ENCODE measurements around the gene BCAR1. TPM values are rescaled to one million over a fixed set of nuclear protein-coding genes. Genes with fewer than 3 reads are reported as not detected.

Gene BCAR1
- polyA plus RNA-seq, 4 donors: 57.1 to 105 (median 77.6) TPM

GRCh38 chr16:75249441-75249840 is 2.0 kb downstream of the BCAR1 start:
- Histone ChIP-seq H3K4me3 (ENCODE audit: low read depth in 1 of 3, low read length in 3 of 3) (peak overlapping the region in 2 of 3 donors; percentile 76 to 86), H3K27ac (ENCODE audit: low read depth in 1 of 3, low read length in 2 of 3) (peak overlapping the region; percentile 66 to 97 (median 94)), H3K9me3 (ENCODE audit: control insufficient read depth in 2 of 2, insufficient read depth in 1 of 2, low read depth in 1 of 2, low read length in 1 of 2) (no peaks in the 10 kb centered on the region), H3K27me3 (ENCODE audit: control insufficient read depth in 3 of 3, insufficient read depth in 3 of 3, low read length in 3 of 3) (no peaks in the 10 kb centered on the region), H3K4me1 (ENCODE audit: control insufficient read depth in 3 of 3, insufficient read depth in 2 of 3, low read depth in 1 of 3, low read length in 2 of 3) (peaks cover 0 to 82% (median 9%) of the 10 kb centered on the region in 3 donors), H3K36me3 (ENCODE audit: control insufficient read depth in 3 of 3, insufficient read depth in 2 of 3, low read depth in 1 of 3, low read length in 3 of 3) (peaks cover 0 to 54% (median 0%) of the 10 kb centered on the region in 3 donors)
- 53 to 74% (median 63%) methylated on average over 5 of the region's 5 CpGs for WGBS, 3 donors
- FAIRE-seq (no peak), DNase-seq (no peak)

- H3K4me3 ChIP-seq (ENCODE audit: low read depth in 1 of 3, low read length in 3 of 3): peak overlapping the region in 1 of 3 donors; percentile 86
- peaks cover 0 to 84% (median 15%) of the 10 kb centered on the region in 3 donors for H3K4me1 ChIP-seq (ENCODE audit: control insufficient read depth in 3 of 3, insufficient read depth in 2 of 3, low read depth in 1 of 3, low read length in 2 of 3)
- H3K27me3 ChIP-seq (ENCODE audit: control insufficient read depth in 3 of 3, insufficient read depth in 3 of 3, low read length in 3 of 3): no peaks in the 10 kb centered on the region
- peaks cover 0 to 55% (median 0%) of the 10 kb centered on the region in 3 donors for H3K36me3 ChIP-seq (ENCODE audit: control insufficient read depth in 3 of 3, insufficient read depth in 2 of 3, low read depth in 1 of 3, low read length in 3 of 3)
- no peak for DNase-seq
- no peaks in the 10 kb centered on the region for H3K9me3 ChIP-seq (ENCODE audit: control insufficient read depth in 2 of 2, insufficient read depth in 1 of 2, low read depth in 1 of 2, low read length in 1 of 2)
- no peak for FAIRE-seq
- H3K27ac ChIP-seq (ENCODE audit: low read depth in 1 of 3, low read length in 2 of 3): peak overlapping the region; percentile 24 to 97 (median 94)
- WGBS, 3 donors: 63 to 72% (median 63%) methylated on average over 17 of the region's 17 CpGs
These were observed 2.7 kb downstream of the BCAR1 start for GRCh38 chr16:75248536-75249380.

- no peak overlapping the region for H3K4me3 ChIP-seq (ENCODE audit: low read depth in 1 of 3, low read length in 3 of 3)
- 52 to 53% (median 52%) methylated on average over 13 of the region's 13 CpGs for WGBS, 3 donors
- H3K27me3 ChIP-seq (ENCODE audit: control insufficient read depth in 3 of 3, insufficient read depth in 3 of 3, low read length in 3 of 3): no peaks in the 10 kb centered on the region
- H3K4me1 ChIP-seq (ENCODE audit: control insufficient read depth in 3 of 3, insufficient read depth in 2 of 3, low read depth in 1 of 3, low read length in 2 of 3): peaks cover 0 to 82% (median 15%) of the 10 kb centered on the region in 3 donors
- peaks cover 0 to 56% (median 0%) of the 10 kb centered on the region in 3 donors for H3K36me3 ChIP-seq (ENCODE audit: control insufficient read depth in 3 of 3, insufficient read depth in 2 of 3, low read depth in 1 of 3, low read length in 3 of 3)
- peak overlapping the region in 2 of 3 donors; percentile 24 to 94 for H3K27ac ChIP-seq (ENCODE audit: low read depth in 1 of 3, low read length in 2 of 3)
- no peaks in the 10 kb centered on the region for H3K9me3 ChIP-seq (ENCODE audit: control insufficient read depth in 2 of 2, insufficient read depth in 1 of 2, low read depth in 1 of 2, low read length in 1 of 2)
- DNase-seq (no peak), FAIRE-seq (no peak)
These were observed 3.3 kb downstream of the BCAR1 start for GRCh38 chr16:75248142-75248535.

- peaks cover 0 to 73% (median 15%) of the 10 kb centered on the region in 3 donors for H3K4me1 ChIP-seq (ENCODE audit: control insufficient read depth in 3 of 3, insufficient read depth in 2 of 3, low read depth in 1 of 3, low read length in 2 of 3)
- H3K36me3 ChIP-seq (ENCODE audit: control insufficient read depth in 3 of 3, insufficient read depth in 2 of 3, low read depth in 1 of 3, low read length in 3 of 3): peaks cover 0 to 61% (median 0%) of the 10 kb centered on the region in 3 donors
- H3K9me3 ChIP-seq (ENCODE audit: control insufficient read depth in 2 of 2, insufficient read depth in 1 of 2, low read depth in 1 of 2, low read length in 1 of 2): no peaks in the 10 kb centered on the region
- H3K27me3 ChIP-seq (ENCODE audit: control insufficient read depth in 3 of 3, insufficient read depth in 3 of 3, low read length in 3 of 3): no peaks in the 10 kb centered on the region
- 83 to 85% (median 84%) methylated on average over 13 of the region's 13 CpGs for WGBS, 3 donors
- H3K4me3 ChIP-seq (ENCODE audit: low read depth in 1 of 3, low read length in 3 of 3): no peak overlapping the region
- FAIRE-seq: no peak
- DNase-seq: no peak
- peak overlapping the region in 2 of 3 donors; percentile 20 to 88 for H3K27ac ChIP-seq (ENCODE audit: low read depth in 1 of 3, low read length in 2 of 3)
These were observed 4.2 kb downstream of the BCAR1 start for GRCh38 chr16:75247249-75247648.

- Histone ChIP-seq H3K4me1 (ENCODE audit: control insufficient read depth in 3 of 3, insufficient read depth in 2 of 3, low read depth in 1 of 3, low read length in 2 of 3) (peaks cover 0 to 67% (median 15%) of the 10 kb centered on the region in 3 donors), H3K4me3 (ENCODE audit: low read depth in 1 of 3, low read length in 3 of 3) (no peak overlapping the region), H3K27ac (ENCODE audit: low read depth in 1 of 3, low read length in 2 of 3) (peak overlapping the region; percentile 20 to 95 (median 88)), H3K9me3 (ENCODE audit: control insufficient read depth in 2 of 2, insufficient read depth in 1 of 2, low read depth in 1 of 2, low read length in 1 of 2) (no peaks in the 10 kb centered on the region), H3K27me3 (ENCODE audit: control insufficient read depth in 3 of 3, insufficient read depth in 3 of 3, low read length in 3 of 3) (no peaks in the 10 kb centered on the region), H3K36me3 (ENCODE audit: control insufficient read depth in 3 of 3, insufficient read depth in 2 of 3, low read depth in 1 of 3, low read length in 3 of 3) (peaks cover 0 to 67% (median 2%) of the 10 kb centered on the region in 3 donors)
- WGBS, 3 donors: 85 to 95% (median 90%) methylated on average over 10 to 12 of the region's 12 CpGs
- DNase-seq (no peak), FAIRE-seq (no peak)
These were observed 4.8 kb downstream of the BCAR1 start for GRCh38 chr16:75246504-75247205.

GRCh38 chr16:75244844-75245758 is 6.3 kb downstream of the BCAR1 start:
- Histone ChIP-seq H3K9me3 (ENCODE audit: control insufficient read depth in 2 of 2, insufficient read depth in 1 of 2, low read depth in 1 of 2, low read length in 1 of 2) (no peaks in the 10 kb centered on the region), H3K27me3 (ENCODE audit: control insufficient read depth in 3 of 3, insufficient read depth in 3 of 3, low read length in 3 of 3) (no peaks in the 10 kb centered on the region), H3K4me3 (ENCODE audit: low read depth in 1 of 3, low read length in 3 of 3) (no peak overlapping the region), H3K36me3 (ENCODE audit: control insufficient read depth in 3 of 3, insufficient read depth in 2 of 3, low read depth in 1 of 3, low read length in 3 of 3) (peaks cover 0 to 82% (median 4%) of the 10 kb centered on the region in 3 donors), H3K4me1 (ENCODE audit: control insufficient read depth in 3 of 3, insufficient read depth in 2 of 3, low read depth in 1 of 3, low read length in 2 of 3) (peaks cover 0 to 67% (median 15%) of the 10 kb centered on the region in 3 donors), H3K27ac (ENCODE audit: low read depth in 1 of 3, low read length in 2 of 3) (peak overlapping the region; percentile 52 to 95 (median 88))
- FAIRE-seq (no peak), DNase-seq (peak; percentile 61 to 87)
- WGBS, 3 donors: 34 to 46% (median 38%) methylated on average over 21 to 25 of the region's 25 CpGs

- H3K4me3 ChIP-seq (ENCODE audit: low read depth in 1 of 3, low read length in 3 of 3): no peak overlapping the region
- no peaks in the 10 kb centered on the region for H3K9me3 ChIP-seq (ENCODE audit: control insufficient read depth in 2 of 2, insufficient read depth in 1 of 2, low read depth in 1 of 2, low read length in 1 of 2)
- H3K27me3 ChIP-seq (ENCODE audit: control insufficient read depth in 3 of 3, insufficient read depth in 3 of 3, low read length in 3 of 3): no peaks in the 10 kb centered on the region
- peaks cover 0 to 86% (median 4%) of the 10 kb centered on the region in 3 donors for H3K36me3 ChIP-seq (ENCODE audit: control insufficient read depth in 3 of 3, insufficient read depth in 2 of 3, low read depth in 1 of 3, low read length in 3 of 3)
- WGBS, 3 donors: 57 to 69% (median 64%) methylated on average over 7 of the region's 7 CpGs
- FAIRE-seq: no peak
- peak overlapping the region in 2 of 3 donors; percentile 88 to 95 for H3K27ac ChIP-seq (ENCODE audit: low read depth in 1 of 3, low read length in 2 of 3)
- H3K4me1 ChIP-seq (ENCODE audit: control insufficient read depth in 3 of 3, insufficient read depth in 2 of 3, low read depth in 1 of 3, low read length in 2 of 3): peaks cover 0 to 61% (median 15%) of the 10 kb centered on the region in 3 donors
- peak in 1 of 2 donors; percentile 60 for DNase-seq
These were observed 7.1 kb downstream of the BCAR1 start for GRCh38 chr16:75244225-75244809.

All from small intestine (tissue), 7 donors.